NCI-H128 (cell line): ENCODE data around the gene ATMIN.

Experiments used
- DNase-seq: peaks from one replicate; lab custom pipeline; 2025; ENCODE audit not compliant: unreplicated experiment; lab: John Stamatoyannopoulos, UW

Gene ATMIN

DNA sequence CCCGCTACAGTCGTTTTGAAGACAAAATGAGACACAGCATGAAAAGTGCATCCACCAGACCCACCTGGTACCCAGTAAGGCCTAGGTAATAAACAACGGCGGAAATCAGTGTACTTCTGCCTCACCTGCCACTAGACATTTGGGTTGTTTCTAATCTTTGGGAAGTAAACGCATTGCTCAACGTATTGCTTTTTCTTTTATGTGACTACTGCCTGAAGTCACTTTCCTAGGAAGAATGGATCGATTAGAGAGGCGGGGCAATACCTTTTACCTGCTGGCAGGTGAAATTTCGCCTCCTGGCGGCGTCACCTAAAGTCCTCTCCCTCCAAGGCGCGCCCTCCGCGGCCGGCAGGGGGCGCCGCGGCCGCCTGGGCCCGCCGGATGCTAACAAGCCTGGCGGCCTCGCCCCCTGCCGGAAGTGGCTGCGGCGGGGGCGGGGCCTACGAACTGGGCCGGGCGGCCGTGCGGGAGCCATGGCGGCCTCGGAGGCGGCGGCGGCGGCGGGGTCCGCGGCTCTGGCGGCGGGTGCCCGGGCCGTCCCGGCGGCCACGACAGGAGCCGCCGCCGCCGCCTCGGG, at the start of gene ATMIN:
Gene ATMIN, plus strand, starts transcription at position 445 of the 577 bp plus-strand sequence. Its CDS starts 29 bp downstream, at position 474.
- peak; percentile 55 for DNase-seq

DNA sequence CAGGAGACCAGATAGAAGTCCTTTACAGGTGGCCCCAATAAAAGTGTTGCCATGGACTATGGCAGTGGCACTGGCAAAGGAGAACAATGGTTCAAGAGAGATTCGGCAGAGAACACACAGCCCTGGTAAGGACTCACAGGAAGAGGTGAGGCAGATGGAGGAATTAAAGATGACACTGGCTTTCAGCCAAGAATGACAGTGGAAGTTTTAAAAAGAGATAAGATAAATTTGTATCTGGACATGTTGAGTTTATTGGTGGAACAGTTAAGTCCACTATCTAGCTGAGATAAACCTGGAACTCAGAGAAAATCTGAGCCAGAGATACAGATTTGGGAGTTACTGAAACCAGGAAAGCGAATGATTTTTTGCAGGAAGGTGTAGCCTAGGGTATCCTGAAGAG, 49.1 kb upstream of the ATMIN start:
- DNase-seq: no peak

DNA sequence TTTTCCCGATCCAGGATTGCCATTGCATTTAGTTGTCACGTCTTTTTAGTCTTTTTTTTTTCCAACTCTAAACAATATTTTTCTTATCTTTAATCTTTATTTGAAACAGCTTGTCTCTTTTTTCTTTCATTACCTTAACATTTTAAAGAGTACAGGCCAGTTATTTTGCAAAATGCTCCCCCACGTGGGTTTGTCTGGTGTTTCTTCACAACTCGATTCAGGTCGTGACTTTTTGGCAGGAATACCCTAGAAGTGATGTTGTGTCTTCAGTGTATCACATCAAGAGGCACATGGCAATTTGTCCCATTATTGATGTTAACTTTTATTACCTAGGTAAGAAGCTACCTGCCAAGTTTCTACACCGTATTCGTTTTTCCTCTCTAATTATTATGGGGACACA, 46.9 kb upstream of the ATMIN start:
- no peak for DNase-seq

DNA sequence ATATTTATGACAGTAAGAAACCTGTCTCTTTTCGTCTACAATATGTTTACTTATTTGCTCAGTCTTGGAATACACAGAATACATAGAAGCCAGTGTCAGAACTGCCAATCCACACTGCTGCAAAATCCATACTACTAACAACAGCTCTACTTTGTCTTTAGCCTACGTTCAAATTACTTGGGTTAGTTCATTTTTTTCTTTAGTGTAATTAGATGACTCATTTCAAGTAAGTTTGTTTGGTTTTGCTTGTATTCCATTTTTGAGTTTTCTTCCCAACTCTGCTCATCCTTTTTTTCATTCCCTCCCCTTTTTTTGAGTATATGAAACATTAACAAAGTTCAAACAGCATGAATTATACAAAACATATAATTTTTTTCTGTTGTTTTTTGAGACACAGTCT, 45.8 kb upstream of the ATMIN start:
- DNase-seq: no peak

GRCh38 chr16:80990577-80990976, 45.1 kb upstream of the ATMIN start:
- no peak for DNase-seq

GRCh38 chr16:80990978-80991377, 44.7 kb upstream of the ATMIN start:
- DNase-seq: no peak

GRCh38 chr16:80991792-80992430, 43.7 kb upstream of the ATMIN start:
- no peak for DNase-seq

DNA sequence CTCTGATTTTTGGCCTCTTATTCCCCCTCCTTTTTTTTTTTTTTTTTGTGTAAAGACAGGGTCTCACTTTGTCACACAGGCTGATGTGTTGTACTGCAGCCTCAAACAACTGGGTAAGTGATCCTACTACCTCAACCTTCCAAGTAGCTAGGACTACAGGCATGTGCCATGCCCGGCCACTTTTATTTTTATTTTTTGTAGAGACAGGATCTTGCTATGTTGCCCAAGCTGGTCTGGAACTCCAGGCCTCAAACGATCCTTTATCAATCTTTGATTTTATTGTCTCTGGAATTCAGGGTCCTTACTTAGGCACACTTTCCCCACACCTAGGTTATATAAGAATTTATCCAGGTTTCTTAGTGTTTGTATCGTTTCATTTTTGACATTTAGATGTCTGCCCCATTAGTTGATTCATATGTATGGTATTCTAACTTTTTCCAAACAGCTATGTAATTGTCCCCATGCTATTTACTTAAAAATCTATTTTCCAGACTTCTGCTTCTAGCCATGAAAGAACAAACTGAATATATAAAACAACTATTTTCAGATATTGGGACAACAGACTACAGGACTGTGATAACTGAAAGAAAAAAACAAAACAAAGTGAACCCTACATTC, 42.9 kb upstream of the ATMIN start:
- no peak for DNase-seq

- no peak for DNase-seq
Observed at GRCh38 chr16:80993307-80993706, 42.3 kb upstream of the ATMIN start.

GRCh38 chr16:80993834-80994233, 41.8 kb upstream of the ATMIN start:
- no peak for DNase-seq

DNA sequence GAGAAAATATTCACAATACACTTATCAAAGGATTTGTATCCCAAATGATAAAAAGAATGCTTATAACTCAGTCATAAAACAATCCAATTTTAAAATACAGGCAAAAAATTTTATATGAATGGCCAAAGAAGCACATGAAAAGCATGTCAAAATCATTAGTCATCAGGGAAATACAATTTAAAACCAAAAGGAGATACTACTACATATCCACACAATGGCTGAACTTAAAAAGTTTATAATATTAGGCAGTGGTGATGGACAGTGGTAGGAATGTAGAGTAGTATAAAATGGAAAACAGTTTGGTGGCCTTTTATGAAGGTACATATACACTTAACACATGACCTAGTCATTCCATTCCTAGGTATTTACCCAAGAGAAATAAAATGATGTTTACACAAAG, 41.2 kb upstream of the ATMIN start:
- no peak for DNase-seq

- no peak for DNase-seq
Observed at GRCh38 chr16:80996688-80997138, 38.9 kb upstream of the ATMIN start.

DNA sequence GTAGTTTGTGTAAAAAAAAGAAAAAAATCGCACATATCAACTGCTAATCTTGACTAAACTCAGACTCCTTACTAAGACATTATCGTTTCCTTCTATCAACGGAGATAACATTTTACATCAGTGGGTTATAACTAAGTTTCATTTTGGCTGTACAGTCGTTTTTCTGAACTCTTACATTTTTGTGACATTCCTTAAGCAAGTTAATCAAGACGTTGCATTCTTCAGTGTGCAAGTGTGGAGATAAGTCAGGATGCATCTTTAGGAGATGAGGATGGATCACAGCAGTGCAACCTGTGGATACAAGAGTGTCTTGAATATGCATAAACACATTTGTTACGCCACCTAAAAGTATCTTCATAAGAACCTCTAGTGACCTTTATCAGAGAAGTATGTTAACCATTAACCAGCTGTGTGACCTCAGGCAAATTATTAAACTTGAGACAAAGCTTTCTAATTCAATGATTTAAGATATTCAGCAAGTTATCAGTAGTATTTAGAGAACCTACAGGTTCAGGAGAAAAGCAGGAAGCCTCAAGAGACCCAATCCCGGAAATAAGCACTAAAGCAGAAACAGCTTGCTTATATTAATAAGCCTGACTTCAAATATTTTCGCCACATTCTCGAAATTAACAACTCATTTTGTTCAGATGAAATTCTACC, 38.4 kb upstream of the ATMIN start:
- no peak for DNase-seq

DNA sequence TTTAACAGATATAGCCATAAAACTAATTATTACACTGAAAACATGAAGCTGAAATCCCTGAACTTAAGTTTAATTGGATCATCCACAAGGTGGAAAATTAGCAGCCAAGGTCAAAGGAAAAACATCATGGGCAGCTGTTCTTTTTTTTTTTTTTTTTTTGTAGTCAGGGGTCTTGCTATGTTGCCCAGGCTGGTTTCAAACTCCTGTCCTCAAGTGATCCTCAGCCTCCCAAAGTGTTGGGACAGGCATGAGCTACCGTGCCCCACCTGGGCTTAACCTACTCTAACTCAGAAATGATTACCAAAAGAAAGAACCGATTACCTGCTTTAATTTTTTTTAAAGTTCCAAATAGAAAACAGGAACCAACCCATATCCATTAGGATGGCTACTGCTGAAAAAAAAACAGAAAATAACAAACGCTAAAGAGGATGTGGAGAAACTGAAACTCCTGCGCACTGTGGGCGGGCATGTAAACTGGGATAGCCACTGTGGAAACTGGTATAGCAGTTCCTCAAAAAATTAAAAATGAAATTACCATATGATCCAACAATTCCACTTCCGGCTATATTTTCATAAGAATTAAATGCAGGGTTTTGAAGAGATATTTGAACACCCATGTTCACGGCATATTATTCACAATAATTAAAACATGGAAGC, 37.5 kb upstream of the ATMIN start:
- DNase-seq: no peak

DNA sequence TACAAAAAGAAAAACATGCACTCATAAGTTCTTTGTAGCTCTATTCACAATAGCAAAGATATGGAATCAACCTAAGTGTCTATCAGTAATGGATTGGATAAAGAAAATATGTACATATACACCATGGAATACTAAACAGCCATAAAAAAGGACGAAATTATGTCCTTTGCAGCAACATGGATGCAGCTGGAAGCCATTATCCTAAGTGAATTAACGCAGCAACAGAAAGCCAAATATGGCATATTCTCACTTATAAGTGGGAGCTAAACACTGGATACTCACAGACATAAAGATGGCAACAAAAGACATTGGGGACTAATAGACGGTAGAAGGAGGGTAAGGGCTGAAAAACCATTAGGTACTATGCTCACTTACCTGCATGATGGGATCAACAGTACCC, 34.8 kb upstream of the ATMIN start:
- DNase-seq: no peak

DNA sequence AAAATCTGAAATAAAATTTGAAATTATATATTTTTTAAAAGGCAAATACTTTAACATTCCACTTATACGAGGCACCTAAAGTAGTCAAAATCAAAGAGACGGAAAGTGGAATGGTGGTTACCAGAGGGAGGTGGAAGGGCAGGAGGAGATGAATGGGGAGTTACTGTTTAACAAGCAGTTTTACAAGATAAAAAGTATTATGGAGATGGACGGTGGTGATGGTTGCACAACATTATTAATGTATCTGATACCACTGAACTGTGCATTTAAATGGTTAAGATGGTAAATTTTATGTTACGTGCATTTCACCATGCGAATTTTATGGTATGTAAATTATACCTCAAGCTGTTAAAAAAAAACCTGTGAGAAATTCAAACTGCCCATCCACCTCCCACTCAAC, 34.3 kb upstream of the ATMIN start:
- no peak for DNase-seq

- DNase-seq: no peak
Observed at GRCh38 chr16:81003064-81003463, 32.6 kb upstream of the ATMIN start.

GRCh38 chr16:81003610-81004460, 31.8 kb upstream of the ATMIN start:
- no peak for DNase-seq

DNA sequence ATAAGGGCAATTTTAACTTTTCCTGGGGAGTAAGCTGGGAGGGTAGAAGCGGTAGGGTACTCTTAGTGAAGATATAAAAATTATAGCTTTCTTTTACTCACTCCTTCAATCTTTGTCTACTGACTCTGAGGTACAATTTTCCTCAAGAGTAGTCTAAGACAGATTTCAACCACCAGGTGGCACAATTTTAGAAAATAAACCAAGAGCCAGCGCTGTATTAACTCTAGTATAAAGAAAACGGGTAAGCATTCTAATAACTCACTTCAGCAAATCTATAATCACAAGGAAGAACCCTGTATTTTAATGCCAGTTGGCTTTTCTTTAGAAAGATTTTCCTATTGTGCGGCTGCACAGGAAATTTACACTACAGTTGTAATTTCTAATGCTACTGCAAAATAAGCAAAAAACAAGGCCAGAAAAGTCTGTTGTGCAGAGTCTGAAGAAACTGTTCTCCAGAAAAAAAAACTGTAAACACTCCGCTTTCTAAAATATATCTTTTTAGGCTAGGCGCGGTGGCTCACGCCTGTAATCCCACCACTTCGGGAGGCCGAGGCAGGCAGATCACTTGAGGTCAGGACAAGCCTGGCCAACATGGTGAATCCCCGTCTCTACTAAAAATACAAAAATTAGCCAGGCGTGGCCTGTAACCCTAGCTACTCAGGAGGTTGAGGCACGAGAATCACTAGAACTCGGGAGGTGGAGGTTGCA, 30.8 kb upstream of the ATMIN start:
- DNase-seq: peak; percentile 45

DNA sequence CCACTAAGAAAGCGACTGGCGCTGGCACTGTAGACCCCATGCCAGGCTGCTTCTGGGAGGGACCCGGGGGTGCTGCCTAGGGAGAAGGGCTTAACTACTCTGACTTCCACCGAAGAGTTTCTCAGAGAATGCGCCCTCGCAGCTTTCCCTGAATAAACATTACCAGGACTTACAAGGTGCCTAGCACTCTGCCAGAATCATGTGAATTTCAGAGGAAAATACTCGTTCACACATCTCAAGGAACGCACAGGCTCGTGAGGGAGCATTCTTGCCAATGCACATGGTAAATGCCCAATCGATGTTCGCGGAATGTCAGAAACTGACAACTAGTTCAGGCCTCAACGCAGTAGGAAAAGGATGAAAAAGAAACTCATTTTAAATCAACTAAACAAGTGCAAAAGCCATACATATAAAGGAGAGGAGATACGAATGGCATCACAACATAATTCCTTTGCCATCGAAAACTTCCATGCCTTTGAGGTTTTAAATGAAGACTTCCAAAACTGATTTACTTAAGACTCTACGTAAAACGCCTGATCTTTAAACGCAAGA, 30.0 kb upstream of the ATMIN start:
- DNase-seq: no peak
